CD4-positive, alpha-beta T cell (primary cell): ENCODE data around the gene AGPS. TPM values are rescaled to one million over a fixed set of nuclear protein-coding genes. Genes with fewer than 3 reads are reported as not detected.

Source experiments
- ATAC-seq: fragments of 200-7000 bp; cut with Tn5 transposase; one replicate; pipeline ENCODE4 v1.10.0; 2022; ENCODE audit warnings: mild to moderate bottlenecking; ENCODE audit not compliant: poor library complexity
- CTCF ChIA-PET: fragments of 350-600 bp; sonication (Branson Sonifier 250); formaldehyde crosslinking; loops from one replicate; lab custom pipeline; 2021; ENCODE audit warnings: antibody characterized with exemption, inconsistent platforms; lab: Charles Lee
- POLR2A ChIA-PET: fragments of 350-600 bp; sonication (Branson Sonifier 250); formaldehyde crosslinking; loops from one replicate; lab custom pipeline; 2021; ENCODE audit warnings: antibody characterized with exemption, inconsistent platforms; lab: Charles Lee
- DNase-seq, 14 experiments: peaks; one replicate each; pipeline ENCODE4 v3.0.0-alpha.2; 2013 to 2020; ENCODE audit warnings: mixed read lengths in 2 of 14
- H3K27ac ChIP-seq, 2 donors: one replicate each; pipeline versions ENCODE4 v1.5.1 to v1.7.0; 2013; ENCODE audit warnings: low read length in 2 of 2, low read depth in 1 of 2, mild to moderate bottlenecking in 1 of 2
- H3K27me3 ChIP-seq, 2 experiments: 1 replicate in 1 of 2; 2 replicates in 1 of 2; pipeline versions ENCODE4 v1.6.1 to v1.7.0; 2013; ENCODE audit warnings: low read length in 2 of 2, control low read depth in 1 of 2, mild to moderate bottlenecking in 1 of 2, moderate library complexity in 1 of 2; ENCODE audit not compliant: insufficient read depth in 2 of 2, control insufficient read depth in 1 of 2
- H3K36me3 ChIP-seq: one replicate; pipeline ENCODE4 v1.6.1; 2013; ENCODE audit warnings: low read length, control low read depth; ENCODE audit not compliant: insufficient read depth
- H3K4me1 ChIP-seq: one replicate; pipeline ENCODE4 v1.6.1; 2013; ENCODE audit warnings: low read length, control low read depth; ENCODE audit not compliant: insufficient read depth
- H3K4me3 ChIP-seq: one replicate; pipeline ENCODE4 v1.5.1; 2013; ENCODE audit warnings: mild to moderate bottlenecking, low read length, moderate library complexity
- H3K9me3 ChIP-seq, 2 experiments: 1 replicate in 1 of 2; 2 replicates in 1 of 2; pipeline versions ENCODE4 v1.6.1 to v1.7.0; 2013; ENCODE audit warnings: low read length in 2 of 2, mild to moderate bottlenecking in 2 of 2, control low read depth in 1 of 2, moderate library complexity in 1 of 2; ENCODE audit not compliant: control insufficient read depth in 1 of 2, insufficient read depth in 1 of 2
- H3K27ac Mint-ChIP-seq: one replicate; pipeline ENCODE4 v1.8.0; 2020; ENCODE audit warnings: mixed read lengths
- H3K27me3 Mint-ChIP-seq: one replicate; pipeline ENCODE4 v1.8.0; 2021; ENCODE audit warnings: mixed read lengths
- H3K36me3 Mint-ChIP-seq: one replicate; pipeline ENCODE4 v1.8.0; 2021; ENCODE audit warnings: low read depth, mixed read lengths
- H3K4me1 Mint-ChIP-seq: one replicate; pipeline ENCODE4 v1.8.0; 2021; ENCODE audit warnings: low read depth, mixed read lengths
- H3K4me3 Mint-ChIP-seq: one replicate; pipeline ENCODE4 v1.8.0; 2020; ENCODE audit warnings: mild to moderate bottlenecking, mixed read lengths
- H3K9me3 Mint-ChIP-seq: one replicate; pipeline ENCODE4 v1.8.0; 2020; ENCODE audit warnings: mixed read lengths
- CTCF ChIP-seq: fragments of 200-600 bp; IDR thresholded peaks from one replicate; pipeline ENCODE4 v1.8.0; 2022; ENCODE audit warnings: antibody characterized with exemption, mild to moderate bottlenecking
- intact Hi-C, 2 experiments: fragments of 100-400 bp; cut with DNase I in 1 of 2; cut with micrococcal nuclease in 1 of 2; formaldehyde crosslinking; loops; one replicate each; pipeline versions ENCODE4 v1.15.1 to v1.9.0; 2023 to 2025; cut with DNase I, micrococcal nuclease
- polyA plus RNA-seq, 2 donors: library from polyadenylated mRNA; unstranded; fragments of 120-200 nt; gene quantifications; one replicate each; pipeline ENCODE4 v1.2.1, GENCODE V29; 2013
- total RNA-seq, 174 experiments: library from RNA in 2 of 174; stranded (reverse) in 2 of 174; gene quantifications; one replicate each; pipeline ENCODE4 v1.2.3 and lab custom pipeline; 2021 to 2026

AGPS gene
- total RNA-seq, result 10 to 100 TPM; 21.5 to 23.9 TPM
- polyA plus RNA-seq (2013, experiment 1 of 2), result 16.3 TPM
- 17.4 TPM for polyA plus RNA-seq (2013, experiment 2 of 2)
- 39.3 to 198 (median 74.0) reads per million in 172 experiments for total RNA-seq (lab: John Stamatoyannopoulos, UW)

- ATAC-seq, result peak; percentile 90
- peaks cover 17% of the 10 kb centered on the region for H3K36me3 Mint-ChIP-seq
- peak within 1 kb of the TSS; percentile 80 for H3K27ac Mint-ChIP-seq
- peaks cover 27% of the 10 kb centered on the region for H3K4me1 ChIP-seq
- no peak for TF ChIP-seq CTCF
- H3K27me3 ChIP-seq, result no peaks in the 10 kb centered on the region
- H3K27ac ChIP-seq, result no peak within 1 kb of the TSS
- H3K9me3 ChIP-seq, result no peaks in the 10 kb centered on the region
- no peaks in the 10 kb centered on the region for H3K9me3 Mint-ChIP-seq
- intact Hi-C loops, result loop anchor here (5.0 to 10.0 kb wide), 4 partner anchors 125 to 230 kb away; partner anchors contain the start of gene NFE2L2 (in 1 of the 2)
- H3K4me3 ChIP-seq, result peak within 1 kb of the TSS; percentile 80
- no peaks in the 10 kb centered on the region for H3K27me3 Mint-ChIP-seq
- peak; percentile 53 to 87 (median 69) for DNase-seq
- H3K4me1 Mint-ChIP-seq, result peaks cover 66% of the 10 kb centered on the region
- peak within 1 kb of the TSS; percentile 94 for H3K4me3 Mint-ChIP-seq
- no peaks in the 10 kb centered on the region for H3K36me3 ChIP-seq
- CTCF ChIA-PET, result interaction anchor here (0.5 to 1.6 kb wide), 6 partner anchors 23 to 228 kb away, joined by 3 to 9 read pairs (median 4); no protein-coding TSS in a partner anchor
- POLR2A ChIA-PET, result interaction anchor here (0.6 to 4.0 kb wide), 17 partner anchors 9 to 1125 kb away, joined by 3 to 63 read pairs (median 4); partner anchors contain the start of gene NFE2L2
Measured at GRCh38 chr2:177392373-177393202, at the start of gene AGPS. AGPS (plus strand) TSS chr2:177392773; CDS start chr2:177392790, 17 bp downstream.

DNA sequence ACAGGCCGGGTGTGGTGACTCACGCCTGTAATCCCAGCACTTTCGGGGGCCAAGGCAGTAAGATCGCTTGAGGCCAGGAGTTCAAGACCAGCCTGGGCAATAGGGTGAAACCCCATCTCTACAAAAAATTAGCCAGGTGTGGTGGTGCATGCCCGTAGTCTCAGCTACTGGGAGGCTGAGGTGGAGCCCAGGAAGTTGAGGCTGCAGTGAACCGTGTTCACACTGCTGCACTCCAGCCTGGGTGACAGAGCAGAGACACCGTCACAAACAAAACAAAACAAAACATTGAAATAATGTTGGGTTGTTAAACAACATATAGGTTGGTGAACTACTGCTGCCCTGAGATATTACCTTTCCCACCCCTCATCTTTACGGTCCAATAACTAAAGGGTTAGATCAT is 48.8 kb upstream of the AGPS start:
- POLR2A ChIA-PET, result interaction anchor here (1.2 kb wide), 1 partner anchor 8 kb away, joined by 3 read pairs; no protein-coding TSS in a partner anchor
- no peak overlapping the region for H3K4me3 Mint-ChIP-seq
- intact Hi-C loops, result no loop called here
- Histone ChIP-seq H3K27ac (no peak overlapping the region), H3K9me3 (no peaks in the 10 kb centered on the region), H3K36me3 (no peaks in the 10 kb centered on the region), H3K4me3 (no peak overlapping the region), H3K27me3 (no peaks in the 10 kb centered on the region), H3K4me1 (no peaks in the 10 kb centered on the region)
- H3K4me1 Mint-ChIP-seq, result no peaks in the 10 kb centered on the region
- H3K27ac Mint-ChIP-seq, result no peak overlapping the region
- ATAC-seq, result no peak
- no peaks in the 10 kb centered on the region for H3K36me3 Mint-ChIP-seq
- CTCF ChIA-PET, result interaction anchor here (0.9 kb wide), 1 partner anchor 63 kb away, joined by 3 read pairs; no protein-coding TSS in a partner anchor
- no peak for DNase-seq
- no peaks in the 10 kb centered on the region for H3K27me3 Mint-ChIP-seq
- TF ChIP-seq CTCF, result no peak
- no peaks in the 10 kb centered on the region for H3K9me3 Mint-ChIP-seq

DNA sequence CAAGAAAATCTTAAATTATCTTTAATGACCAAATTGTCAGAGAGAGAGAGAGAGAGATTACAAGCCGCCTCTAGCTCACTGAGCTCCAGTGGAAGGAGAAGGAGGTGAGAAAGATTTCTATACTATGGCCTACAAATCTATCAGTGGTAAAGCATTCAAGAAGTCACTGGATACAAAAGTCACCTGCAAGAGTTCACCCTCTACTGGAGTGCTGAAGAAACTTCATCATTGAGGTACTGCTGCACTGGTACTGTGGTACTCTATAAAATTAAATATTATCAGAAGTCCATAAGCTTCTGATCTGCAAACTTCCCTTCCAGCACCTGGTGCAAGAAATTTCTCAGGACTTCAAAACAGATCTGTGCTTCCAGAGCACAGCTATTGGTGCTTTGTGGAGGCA is 48.3 kb upstream of the AGPS start:
- H3K36me3 ChIP-seq, result no peaks in the 10 kb centered on the region
- Mint-ChIP-seq H3K9me3 (no peaks in the 10 kb centered on the region), H3K36me3 (no peaks in the 10 kb centered on the region), H3K27ac (no peak overlapping the region), H3K27me3 (no peaks in the 10 kb centered on the region), H3K4me3 (no peak overlapping the region), H3K4me1 (no peaks in the 10 kb centered on the region)
- ATAC-seq (no peak), DNase-seq (no peak)
- ChIA-PET POLR2A (interaction anchor here (0.7 to 1.2 kb wide), 2 partner anchors 9 to 1780 kb away, joined by 3 read pairs; no protein-coding TSS in a partner anchor), CTCF (interaction anchor here (0.9 kb wide), 1 partner anchor 62 kb away, joined by 3 read pairs; no protein-coding TSS in a partner anchor)
- H3K4me1 ChIP-seq, result no peaks in the 10 kb centered on the region
- H3K4me3 ChIP-seq, result no peak overlapping the region
- no peak overlapping the region for H3K27ac ChIP-seq
- no peaks in the 10 kb centered on the region for H3K9me3 ChIP-seq
- H3K27me3 ChIP-seq, result no peaks in the 10 kb centered on the region
- intact Hi-C loops, result no loop called here
- no peak for TF ChIP-seq CTCF
